ENCODE measurements around the gene DYSF.
A peak's percentile ranks its signal among the peaks of the same experiment; 100 is the strongest.

Gene DYSF

GRCh38 chr2:71456617-71457016 lies 3.3 kb downstream of the DYSF start:
- in situ Hi-C loops (cut with HindIII; ENCODE audit: low sequenced_read_pairs): no loop called here
- DNase-seq (ENCODE audit: low read depth): no peak
- no peak overlapping the region for H3K4me3 ChIP-seq (ENCODE audit: low read depth, low read length)
- TF ChIP-seq CTCF (IDR thresholded peaks at IDR 0.05; ENCODE audit: low read depth, low read length, missing control alignments): no peak

- TF ChIP-seq CTCF (IDR thresholded peaks at IDR 0.05; ENCODE audit: low read depth, low read length, missing control alignments): no peak
- in situ Hi-C loops (cut with HindIII; ENCODE audit: low sequenced_read_pairs): no loop called here
- no peak for DNase-seq (ENCODE audit: low read depth)
- no peak overlapping the region for H3K4me3 ChIP-seq (ENCODE audit: low read depth, low read length)
Observed at GRCh38 chr2:71457123-71457915, 4.0 kb downstream of the DYSF start.

- no peak for TF ChIP-seq CTCF (IDR thresholded peaks at IDR 0.05; ENCODE audit: low read depth, low read length, missing control alignments)
- in situ Hi-C loops (cut with HindIII; ENCODE audit: low sequenced_read_pairs): no loop called here
- H3K4me3 ChIP-seq (ENCODE audit: low read depth, low read length): no peak overlapping the region
- no peak for DNase-seq (ENCODE audit: low read depth)
Observed at GRCh38 chr2:71457923-71458322, 4.6 kb downstream of the DYSF start.

- in situ Hi-C loops (cut with HindIII; ENCODE audit: low sequenced_read_pairs): no loop called here
- no peak overlapping the region for H3K4me3 ChIP-seq (ENCODE audit: low read depth, low read length)
- TF ChIP-seq CTCF (IDR thresholded peaks at IDR 0.05; ENCODE audit: low read depth, low read length, missing control alignments): no peak
- peak; percentile 49 for DNase-seq (ENCODE audit: low read depth)
Observed at GRCh38 chr2:71458413-71459083, 5.2 kb downstream of the DYSF start.

GRCh38 chr2:71459084-71459431 lies 5.7 kb downstream of the DYSF start:
- no peak for DNase-seq (ENCODE audit: low read depth)
- TF ChIP-seq CTCF (IDR thresholded peaks at IDR 0.05; ENCODE audit: low read depth, low read length, missing control alignments): no peak
- in situ Hi-C loops (cut with HindIII; ENCODE audit: low sequenced_read_pairs): no loop called here
- H3K4me3 ChIP-seq (ENCODE audit: low read depth, low read length): no peak overlapping the region

GRCh38 chr2:71460056-71460455 lies 6.7 kb downstream of the DYSF start:
- no peak for TF ChIP-seq CTCF (IDR thresholded peaks at IDR 0.05; ENCODE audit: low read depth, low read length, missing control alignments)
- in situ Hi-C loops (cut with HindIII; ENCODE audit: low sequenced_read_pairs): no loop called here
- DNase-seq (ENCODE audit: low read depth): no peak
- no peak overlapping the region for H3K4me3 ChIP-seq (ENCODE audit: low read depth, low read length)

Data from astrocyte of the cerebellum (primary cell).